Measurements from ENCODE around the gene SENP7.
"Not testable (repeated sequence)": the region's sequence is repeated elsewhere in the genome, so short reads cannot be mapped to it uniquely, and the experiment has no call there.

SENP7 gene

GRCh38 chr3:101521211-101521701, 8.2 kb upstream of the SENP7 start:
- DNase-seq (ENCODE audit: low spot score), result no peak

DNA sequence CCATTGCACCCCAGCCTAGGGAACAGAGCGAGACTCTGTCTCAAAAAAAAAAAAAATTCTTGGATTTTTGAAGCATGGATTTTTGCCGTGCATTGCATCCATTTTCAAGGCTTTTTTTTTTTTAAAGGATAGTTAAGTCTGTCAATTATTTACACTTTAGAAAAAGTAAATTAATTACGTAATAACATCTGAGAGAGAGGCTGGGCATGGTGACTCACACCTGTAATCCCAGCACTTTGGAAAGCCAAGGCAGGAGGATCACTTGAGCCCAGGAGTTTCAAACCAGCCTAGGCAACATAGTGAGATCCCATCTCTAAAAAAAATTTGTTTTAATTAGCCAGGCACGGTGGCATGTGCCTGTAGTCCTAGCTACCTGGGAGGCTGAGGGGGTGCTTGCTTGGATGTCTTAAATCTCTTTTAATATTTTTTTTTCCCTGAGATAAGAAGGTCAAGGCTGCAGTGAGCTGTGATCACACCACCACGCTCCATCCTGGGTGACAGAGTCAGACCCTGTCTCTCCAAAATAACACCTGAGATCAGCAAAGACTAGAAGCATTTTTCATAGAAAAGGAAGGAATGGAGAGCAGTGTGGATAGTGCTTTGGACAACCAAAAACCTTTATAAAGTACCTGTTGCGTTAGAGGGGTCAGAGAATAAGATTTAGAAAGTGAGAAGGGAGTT, 6.8 kb upstream of the SENP7 start:
- no peak for DNase-seq (ENCODE audit: low spot score)

DNA sequence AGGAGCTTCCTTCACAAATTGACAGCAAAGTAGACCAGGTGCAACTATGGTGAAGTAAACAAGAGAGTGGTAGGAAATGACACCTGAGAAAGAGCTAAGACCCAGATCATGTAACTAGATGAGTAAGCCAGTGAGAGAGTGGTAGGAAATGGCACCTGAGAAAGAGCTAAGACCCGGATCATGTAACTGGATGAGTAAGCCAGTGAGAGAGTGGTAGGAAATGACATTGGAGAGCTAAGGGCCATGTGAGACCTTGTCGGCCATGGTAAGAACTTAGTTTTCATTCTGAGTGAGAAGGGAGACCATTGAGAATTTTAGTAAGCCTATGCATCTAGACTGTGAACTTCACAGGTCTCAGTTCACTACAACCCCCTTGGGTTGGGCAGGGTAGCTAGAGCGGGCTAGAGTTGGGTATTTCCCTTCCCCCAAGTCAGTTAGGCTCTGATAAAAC, 5.4 kb upstream of the SENP7 start:
- no peak for DNase-seq (ENCODE audit: low spot score)

DNA sequence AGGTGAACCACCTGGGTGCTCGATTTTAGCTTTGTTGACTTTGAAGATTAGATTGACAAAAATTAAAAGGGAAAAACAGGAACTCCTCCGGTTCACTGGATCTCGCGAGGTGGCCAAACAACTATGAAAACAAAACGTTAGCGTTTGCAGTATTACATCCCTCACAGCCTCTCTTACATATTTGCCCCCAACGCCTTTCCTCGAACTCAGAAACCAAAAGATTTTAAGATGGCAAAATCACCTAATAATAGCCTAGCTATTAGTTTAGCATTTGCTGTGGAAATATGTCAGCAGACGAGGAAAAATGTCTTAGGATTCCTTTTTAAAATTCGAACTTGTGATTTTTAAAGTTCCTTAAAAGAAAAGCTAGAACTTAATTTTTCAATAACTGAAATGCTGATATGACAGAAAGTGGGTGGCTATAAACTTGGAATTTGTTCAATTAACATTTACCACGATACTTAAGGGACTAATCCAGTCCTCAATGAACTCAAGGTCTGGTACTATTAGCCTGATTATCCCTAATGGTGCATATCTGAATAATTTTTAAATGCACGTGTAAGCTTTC, 491 bp upstream of the SENP7 start:
- peak; percentile 80 for DNase-seq (ENCODE audit: low spot score)

DNA sequence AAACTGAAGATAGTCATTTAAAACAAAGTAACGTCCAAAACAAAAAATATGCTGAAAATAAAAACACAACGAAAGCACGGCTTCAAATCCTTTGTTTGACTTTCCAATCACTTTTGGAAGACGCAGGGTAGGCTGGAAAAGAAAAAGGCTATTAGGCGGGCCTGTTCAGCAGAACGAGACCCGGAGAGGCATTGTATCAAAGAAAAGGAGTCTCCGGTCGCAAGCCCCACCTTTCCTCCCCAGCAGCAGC, 691 bp downstream of the SENP7 start:
- peak; percentile 51 for DNase-seq (ENCODE audit: low spot score)

DNA sequence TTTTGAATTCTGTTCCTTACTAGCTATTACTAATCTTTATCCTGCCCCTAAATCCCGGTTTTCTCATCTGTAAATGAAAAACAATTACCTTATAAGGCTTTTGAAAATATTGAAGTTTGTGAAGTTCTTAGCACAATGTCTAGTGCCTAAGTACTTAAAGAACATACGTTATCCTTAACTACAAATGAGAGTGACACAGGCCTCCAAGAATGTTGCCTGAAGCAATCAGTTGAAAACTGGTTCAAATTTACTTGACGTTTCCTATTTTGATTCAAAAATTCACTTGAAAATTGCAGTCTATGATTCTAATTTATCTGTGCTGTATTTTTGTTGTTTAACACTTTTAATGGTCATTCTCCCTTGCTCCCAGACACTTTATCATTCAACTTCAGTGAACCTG, 3.2 kb downstream of the SENP7 start:
- no peak for DNase-seq (ENCODE audit: low spot score)

- DNase-seq (ENCODE audit: low spot score), result no peak
Measured at GRCh38 chr3:101509281-101509680, 3.7 kb downstream of the SENP7 start.

DNA sequence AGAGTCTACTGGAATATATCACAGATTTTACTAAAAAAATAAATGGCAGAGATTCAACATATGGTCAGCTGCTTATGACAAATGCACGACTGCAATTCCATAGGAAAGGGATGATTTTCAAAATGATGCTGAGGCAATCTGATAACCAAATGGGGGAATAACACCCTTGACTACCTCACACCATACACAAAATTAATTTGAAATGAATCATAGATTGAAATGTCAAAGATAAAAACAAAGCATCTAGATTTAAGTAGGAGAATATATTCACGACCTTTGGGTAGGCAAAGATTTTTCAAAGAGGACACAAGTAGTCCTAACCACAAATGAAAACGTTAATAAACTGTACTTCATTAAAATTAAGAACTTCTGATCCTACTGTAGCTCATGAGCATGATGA, 11.2 kb downstream of the SENP7 start:
- no peak for DNase-seq (ENCODE audit: low spot score)

DNA sequence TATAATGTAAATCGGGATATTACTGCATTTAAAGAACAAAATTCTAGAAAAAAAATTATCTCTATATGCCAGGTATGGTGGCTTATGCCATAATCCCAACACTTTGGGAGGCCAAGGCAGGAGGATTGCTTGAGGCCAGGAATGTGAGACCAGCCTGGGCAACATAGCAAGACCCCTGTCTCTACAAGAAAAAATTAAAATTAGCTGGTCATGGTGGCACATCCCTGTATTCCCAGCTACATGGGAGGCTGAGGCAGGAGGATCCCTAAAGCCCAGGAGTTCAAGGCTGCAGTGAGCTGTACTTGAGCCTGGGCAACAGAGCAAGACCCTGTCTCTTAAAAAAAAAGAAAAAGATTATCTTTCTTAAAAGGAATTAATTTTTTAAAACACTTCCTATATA, 12.8 kb downstream of the SENP7 start:
- no peak for DNase-seq (ENCODE audit: low spot score)

- no peak for DNase-seq (ENCODE audit: low spot score)
Measured at GRCh38 chr3:101497803-101498202, 15.2 kb downstream of the SENP7 start.

DNA sequence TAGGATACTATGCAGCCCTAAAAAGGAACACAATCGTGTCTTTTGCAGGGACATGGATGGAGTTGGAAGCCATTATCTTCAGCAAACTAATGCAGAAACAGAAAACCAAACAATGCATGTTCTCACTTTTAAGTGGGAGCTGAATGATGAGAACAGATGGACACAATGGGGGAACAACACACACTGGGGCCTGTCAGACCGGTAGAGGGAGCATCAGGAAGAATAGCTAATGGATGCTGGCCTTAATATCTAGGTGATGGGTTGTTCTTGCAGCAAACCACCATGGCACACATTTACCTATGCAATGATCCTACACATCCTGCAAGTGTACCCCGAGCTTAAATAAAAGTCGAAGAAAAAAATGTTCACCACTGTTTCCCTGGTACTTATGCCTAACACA, 17.5 kb downstream of the SENP7 start:
- no peak for DNase-seq (ENCODE audit: low spot score)

DNA sequence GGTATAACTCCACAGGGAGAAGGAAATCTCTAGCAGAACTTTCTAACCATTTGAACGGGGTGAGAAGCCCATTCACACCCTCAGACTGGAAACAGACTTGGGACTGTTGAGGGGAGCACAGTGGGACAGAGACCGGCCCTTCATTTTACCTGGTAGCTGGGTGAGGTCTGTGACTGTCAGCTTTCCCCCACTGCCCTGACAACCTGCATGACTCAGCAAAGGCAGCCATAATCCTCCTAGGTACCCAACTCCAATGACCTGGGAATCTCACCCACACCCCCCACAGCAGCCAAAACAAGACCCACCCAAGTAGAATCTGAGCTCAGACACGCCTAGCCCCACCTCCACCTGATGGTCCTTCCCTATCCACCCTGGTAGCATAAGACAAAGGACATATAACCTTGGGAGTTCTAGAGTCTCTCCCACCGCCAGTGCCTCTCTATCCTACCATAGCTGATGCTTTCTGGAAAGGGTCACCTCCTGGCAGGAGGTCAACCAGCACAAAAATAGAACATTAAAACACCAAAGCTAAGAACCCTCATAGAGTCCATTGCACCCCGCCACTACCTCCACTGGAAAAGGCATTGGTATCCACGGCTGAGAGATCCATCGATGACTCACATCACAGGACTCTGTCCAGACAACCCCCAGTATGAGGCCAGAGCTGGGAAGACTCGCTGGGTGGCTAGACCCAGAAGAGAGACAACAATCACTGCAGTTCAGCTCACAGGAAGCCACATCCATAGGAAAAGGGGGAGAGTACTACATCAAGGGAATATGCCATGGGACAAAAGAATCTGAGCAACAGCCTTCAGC, 28.0 kb downstream of the SENP7 start:
- no peak for DNase-seq (ENCODE audit: low spot score)

- DNase-seq (ENCODE audit: low spot score), result no peak
Measured at GRCh38 chr3:101478980-101479379, 34.0 kb downstream of the SENP7 start.

GRCh38 chr3:101474841-101475552, 38.0 kb downstream of the SENP7 start:
- DNase-seq (ENCODE audit: low spot score), result not testable (repeated sequence)

GRCh38 chr3:101468676-101469075, 44.3 kb downstream of the SENP7 start:
- DNase-seq (ENCODE audit: low spot score), result not testable (repeated sequence)

DNA sequence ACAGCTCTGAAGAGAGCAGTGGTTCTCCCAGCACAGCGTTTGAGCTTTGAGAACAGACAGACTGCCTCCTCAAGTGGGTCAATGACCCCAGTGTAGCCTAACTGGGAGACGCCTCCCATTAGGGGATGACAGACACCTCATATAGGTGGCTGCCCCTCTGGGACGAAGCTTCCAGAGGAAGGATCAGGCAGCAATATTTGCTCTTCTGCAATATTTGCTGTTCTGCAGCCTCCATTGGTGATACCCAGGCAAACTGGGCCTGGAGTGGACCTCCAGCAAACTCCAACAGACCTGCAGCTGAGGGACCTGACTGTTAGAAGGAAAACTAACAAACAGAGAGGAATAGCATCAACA, 45.7 kb downstream of the SENP7 start:
- not testable (repeated sequence) for DNase-seq (ENCODE audit: low spot score)

GRCh38 chr3:101466465-101467309, 46.3 kb downstream of the SENP7 start:
- no peak for DNase-seq (ENCODE audit: low spot score)

DNA sequence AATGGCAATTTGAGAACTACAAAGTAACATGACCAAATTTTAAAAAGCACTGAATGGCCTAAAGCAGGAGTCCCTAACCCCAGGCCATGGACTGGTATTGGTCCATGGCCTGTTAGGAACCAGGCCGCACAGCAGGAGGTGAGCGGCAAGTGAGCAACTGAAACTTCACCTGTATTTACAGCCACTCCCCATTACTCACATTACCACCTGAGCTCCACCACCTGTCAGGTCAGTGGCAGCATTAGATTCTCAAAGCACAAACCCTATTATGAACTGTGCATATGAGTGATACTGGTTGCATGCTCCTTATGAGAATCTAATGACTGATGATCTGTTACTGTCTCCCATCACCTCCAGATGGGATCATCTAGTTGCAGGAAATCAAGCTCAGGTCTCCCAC, 48.8 kb downstream of the SENP7 start:
- DNase-seq (ENCODE audit: low spot score), result no peak

DNA sequence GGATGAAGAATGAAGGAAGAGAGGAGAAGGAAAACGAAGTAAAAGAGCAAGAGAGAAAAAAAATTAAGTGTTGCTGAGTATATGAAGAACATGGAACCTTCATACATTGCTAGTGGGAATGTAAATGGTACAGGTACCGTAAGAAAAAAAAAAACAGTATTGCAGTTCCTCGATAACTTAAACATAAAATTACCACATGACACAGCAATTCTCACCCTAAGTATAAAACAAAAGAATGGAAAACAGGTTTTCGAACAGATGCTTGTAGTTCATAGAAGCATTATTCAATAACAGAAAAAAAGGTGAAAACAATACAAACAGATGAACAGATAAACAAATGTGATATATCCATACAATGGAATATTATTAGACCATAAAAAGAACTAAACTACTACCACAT, 51.6 kb downstream of the SENP7 start:
- no peak for DNase-seq (ENCODE audit: low spot score)

- DNase-seq (ENCODE audit: low spot score), result no peak
Measured at GRCh38 chr3:101458387-101458786, 54.6 kb downstream of the SENP7 start.

- no peak for DNase-seq (ENCODE audit: low spot score)
Measured at GRCh38 chr3:101454629-101455028, 58.4 kb downstream of the SENP7 start.

DNA sequence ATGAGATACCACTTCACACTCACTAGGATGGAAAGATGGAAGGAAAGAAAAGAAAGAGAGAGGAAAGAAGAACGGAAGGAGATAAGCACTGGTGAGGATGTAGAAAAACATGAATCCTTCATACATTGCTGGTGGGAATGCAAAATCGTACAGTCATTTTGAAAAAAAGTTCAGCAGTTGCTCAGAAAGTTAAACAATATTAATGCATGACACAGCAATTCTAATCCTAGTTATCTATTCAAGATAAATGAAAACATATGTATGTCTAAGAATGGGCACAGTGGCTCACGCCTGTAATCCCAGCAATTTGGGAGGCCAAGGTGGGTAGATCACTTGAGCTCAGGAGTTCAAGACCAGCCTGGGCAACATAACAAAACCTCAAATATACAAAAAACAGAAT, 59.1 kb downstream of the SENP7 start:
- DNase-seq (ENCODE audit: low spot score), result no peak
